Right lung (tissue), 5 donors: Measurements from ENCODE around the gene MSL3. TPM values are rescaled to one million over a fixed set of nuclear protein-coding genes. Genes with fewer than 3 reads are reported as not detected.

Source experiments
- DNase-seq, 2 donors: peaks; one replicate each; pipeline ENCODE4 v3.0.0-alpha.2; 2013
- polyA plus RNA-seq, 5 donors: library from polyadenylated mRNA; unstranded; fragments of 120-200 nt; gene quantifications; one replicate each; pipeline versions ENCODE4 v1.2.1 to v1.2.3, GENCODE V29; 2013; ENCODE audit warnings: inconsistent platforms in 1 of 5, low replicate concordance in 1 of 5; ENCODE audit not compliant: insufficient read length in 5 of 5, insufficient read depth in 1 of 5

Gene MSL3
- polyA plus RNA-seq, 5 donors = 37.6 to 45.2 (median 43.1) TPM

DNA sequence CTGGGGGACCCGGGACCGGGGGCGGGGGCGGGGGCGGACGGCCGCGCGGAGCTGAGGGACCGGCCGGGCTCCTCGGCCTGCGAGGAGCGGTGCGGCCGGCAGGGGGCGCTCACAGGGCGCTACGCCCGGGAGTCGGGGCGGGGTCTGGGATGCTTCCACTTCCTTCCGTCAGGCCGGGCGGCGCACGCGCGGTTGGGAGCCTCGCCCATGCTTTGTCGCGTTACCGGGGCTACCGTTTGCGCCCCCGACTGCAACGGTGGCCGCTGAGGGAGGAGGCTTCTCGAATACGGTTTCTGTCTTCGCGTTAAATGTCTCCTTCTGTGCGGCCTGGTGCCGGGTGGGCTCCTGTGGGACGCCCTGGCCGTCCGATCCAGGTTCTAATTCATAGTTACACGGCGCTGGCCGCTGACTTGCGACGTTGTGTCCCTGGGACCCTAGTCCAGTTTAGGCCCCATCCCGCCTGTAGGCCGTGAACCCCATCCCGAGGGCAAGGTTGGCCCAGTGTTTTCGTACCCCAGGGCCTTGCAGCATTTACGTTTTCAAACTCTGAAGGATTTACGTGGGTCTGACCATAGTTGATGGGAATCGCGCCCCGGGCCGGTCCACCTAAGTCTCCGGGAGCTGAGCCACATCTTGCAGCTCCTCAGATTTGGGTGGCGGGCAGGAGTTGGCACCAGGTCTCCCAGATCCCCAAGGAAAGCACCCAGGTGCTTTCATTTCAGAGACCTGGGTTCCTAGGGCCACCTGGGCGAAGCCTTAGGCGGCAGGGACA lies 549 bp downstream of the MSL3 start:
- peak; percentile 83 for DNase-seq

DNA sequence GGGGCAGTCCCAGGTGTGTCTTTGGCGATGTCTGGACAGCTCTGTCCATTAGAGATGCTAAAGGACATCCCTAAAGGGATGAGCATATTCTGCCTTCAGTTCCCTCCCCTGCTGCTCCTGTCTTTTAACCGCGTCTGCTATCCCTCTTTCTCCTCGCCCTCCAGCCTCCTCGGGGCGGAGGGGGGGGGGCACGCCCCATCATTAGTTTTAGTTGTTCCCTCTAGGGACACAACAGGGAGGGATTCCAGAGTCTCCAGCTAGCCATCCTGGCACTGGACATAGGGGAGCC lies 1.1 kb downstream of the MSL3 start:
- no peak for DNase-seq

DNA sequence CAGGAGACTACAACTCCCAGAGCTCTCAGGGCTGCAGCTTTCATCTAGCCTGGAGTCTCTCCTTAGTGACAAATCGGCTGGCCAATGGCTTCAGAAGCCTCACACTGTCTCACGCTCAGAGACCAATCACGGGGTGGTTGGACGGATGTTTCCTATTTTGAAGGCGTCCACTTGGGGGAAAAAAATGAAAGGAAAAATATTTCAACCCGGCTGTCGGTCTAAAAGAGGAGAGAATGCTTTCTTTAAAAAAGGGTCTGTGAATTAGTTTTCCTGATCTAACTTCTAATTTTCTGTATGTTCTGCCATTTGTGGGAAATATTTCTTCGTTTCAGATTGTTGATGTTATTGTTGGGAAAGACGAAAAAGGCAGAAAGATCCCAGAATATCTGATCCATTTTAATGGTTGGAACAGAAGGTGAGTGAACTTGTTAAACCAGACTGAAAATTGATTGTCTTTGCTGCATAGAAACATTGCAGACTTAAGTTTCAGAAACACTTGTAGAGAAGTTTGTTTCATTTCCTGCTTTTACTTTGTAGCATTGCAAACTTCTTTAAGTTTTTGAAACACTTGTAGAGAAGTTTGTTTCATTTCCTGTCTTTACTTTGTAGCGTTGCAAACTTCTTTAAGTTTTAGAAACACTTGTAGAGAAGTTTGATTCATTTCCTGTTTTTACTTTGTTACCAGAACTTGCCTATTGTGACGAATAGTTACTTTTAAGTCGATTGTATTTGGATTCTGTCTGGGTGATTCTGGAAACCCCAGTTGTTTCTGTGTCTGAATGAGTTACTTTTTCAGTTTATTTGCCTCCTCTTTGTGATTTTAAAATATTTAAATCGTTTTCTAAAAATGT lies 1.6 kb downstream of the MSL3 start:
- peak; percentile 76 to 82 for DNase-seq

DNA sequence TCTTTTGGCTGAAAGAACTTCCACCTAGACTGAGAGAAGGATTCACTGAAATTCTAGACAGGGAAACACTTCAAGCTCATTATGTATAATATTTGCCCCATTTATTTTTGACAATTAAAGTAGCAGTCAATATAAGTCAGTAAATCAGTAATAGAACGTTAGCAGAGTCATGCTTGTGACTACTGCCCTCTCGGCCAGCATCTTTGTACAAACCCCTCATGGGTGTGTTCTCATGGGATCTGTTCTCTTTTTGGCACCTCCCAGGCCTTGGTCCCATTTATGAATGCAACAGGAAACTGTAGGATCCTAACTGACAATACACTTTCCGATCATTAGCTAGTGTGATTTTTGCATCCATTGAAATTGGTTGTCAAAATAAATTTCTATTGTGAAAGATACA lies 2.9 kb downstream of the MSL3 start:
- no peak for DNase-seq

DNA sequence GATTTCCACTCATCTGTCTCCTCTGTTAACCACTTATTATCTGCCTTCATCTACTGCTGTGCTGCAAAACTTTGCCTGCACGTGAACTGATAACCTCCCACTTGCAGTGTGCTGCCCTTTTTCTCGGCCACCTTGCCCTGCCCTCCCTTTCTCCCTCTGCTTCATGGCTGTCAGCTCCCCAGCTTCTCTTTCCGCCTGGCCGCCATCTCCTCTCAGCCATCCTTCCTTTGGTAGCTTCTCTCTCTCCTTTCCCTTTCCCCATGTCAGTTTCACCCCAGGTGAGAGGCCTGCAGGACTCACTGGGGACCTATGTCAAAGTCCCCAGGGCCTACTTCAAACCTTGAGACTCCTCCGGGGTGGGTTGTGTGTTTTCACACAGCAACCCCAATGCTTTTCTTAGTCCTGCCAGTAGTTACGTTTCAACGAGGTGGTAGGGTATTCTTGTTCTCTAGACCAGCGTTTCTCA lies 6.6 kb downstream of the MSL3 start:
- no peak for DNase-seq

DNA sequence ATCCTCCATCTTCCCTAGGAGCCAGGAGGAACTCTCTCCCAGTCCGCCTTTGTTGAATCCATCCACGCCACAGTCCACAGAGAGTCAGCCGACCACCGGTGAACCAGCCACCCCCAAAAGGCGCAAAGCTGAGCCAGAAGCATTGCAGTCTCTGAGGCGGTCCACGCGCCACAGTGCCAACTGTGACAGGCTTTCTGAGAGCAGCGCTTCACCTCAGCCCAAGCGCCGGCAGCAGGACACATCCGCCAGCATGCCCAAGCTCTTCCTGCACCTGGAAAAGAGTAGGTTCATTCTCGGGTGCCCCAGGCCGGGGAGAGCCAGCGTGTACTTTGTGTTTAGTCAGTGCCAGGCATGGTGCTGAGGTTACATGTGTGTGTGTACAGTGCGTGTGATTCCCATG lies 7.4 kb downstream of the MSL3 start:
- no peak for DNase-seq

DNA sequence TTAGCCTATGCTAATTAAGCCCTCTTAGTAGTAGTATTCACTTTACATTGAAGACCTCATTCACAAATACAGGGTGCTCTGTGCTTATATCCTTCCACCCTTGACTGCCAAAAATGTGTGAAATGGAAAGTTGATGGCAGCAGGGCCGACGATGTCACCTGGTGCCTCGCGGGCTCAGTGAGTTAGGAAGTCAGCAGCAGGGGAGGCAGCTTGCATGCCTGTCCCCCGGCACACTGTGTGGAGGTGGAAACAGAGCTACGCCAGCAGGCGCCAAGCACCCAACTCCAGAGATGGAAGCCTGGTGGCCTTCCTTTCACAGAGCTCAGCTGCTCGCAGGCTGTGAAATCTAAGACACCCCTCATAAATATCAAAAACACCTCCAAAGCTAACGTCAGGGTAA lies 8.4 kb downstream of the MSL3 start:
- DNase-seq = no peak

DNA sequence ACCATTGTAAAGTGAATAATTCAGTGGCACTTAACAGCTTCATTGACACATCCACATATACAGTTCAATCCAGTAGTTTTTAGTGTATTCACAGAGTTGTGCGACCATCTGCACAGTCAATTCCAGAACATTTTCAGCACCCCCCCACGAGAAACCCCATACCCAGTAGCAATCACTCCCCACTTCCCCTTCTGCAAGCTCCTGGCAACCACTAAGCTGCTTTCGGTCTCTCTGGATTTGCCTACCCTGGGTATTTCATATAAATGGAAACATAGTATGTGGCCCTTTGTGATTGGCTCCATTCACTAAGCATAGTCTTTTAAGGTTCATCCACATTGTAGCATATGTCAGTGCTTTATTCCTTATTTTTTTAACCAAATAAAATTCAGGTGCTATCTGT lies 10.0 kb downstream of the MSL3 start:
- DNase-seq = no peak

DNA sequence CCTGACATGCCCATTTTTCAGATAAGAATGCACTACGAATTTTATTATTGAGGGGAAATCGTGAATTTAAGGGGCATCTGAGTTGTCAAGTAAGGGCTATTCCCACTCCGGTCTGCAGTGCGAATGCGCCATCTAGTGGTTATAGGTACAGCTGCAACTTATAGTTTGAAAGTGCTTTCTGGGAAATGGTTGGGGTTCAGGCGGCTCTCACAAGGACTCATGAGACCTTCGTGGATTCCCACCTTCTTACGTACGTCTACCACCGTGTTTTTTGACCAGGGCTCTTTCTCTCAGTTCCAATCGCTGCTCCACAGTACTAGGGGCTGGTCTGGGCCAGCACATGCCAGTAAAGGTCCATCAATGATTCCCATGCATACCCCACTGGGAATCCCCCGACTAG lies 12.3 kb downstream of the MSL3 start:
- peak in 1 of 2 donors; percentile 43 for DNase-seq

DNA sequence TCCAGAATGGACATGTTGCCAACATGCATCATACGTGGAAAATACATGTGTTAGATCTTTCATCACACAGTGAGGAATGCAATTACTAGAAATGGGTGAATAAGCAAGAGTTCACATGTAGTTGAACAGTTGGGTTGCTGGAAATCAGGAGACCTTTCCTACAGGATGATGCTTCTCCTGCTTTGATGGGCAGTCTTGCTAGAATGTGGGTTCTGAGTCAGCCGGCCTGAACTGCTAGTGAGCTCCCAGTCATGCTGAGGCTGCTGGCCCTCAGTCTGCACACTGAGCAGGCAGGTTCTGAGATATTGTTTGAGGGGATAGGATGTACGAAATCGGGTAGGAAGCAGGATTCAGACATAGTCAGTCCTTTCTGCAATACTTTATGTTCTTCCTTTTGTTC lies 20.2 kb downstream of the MSL3 start:
- no peak for DNase-seq

DNA sequence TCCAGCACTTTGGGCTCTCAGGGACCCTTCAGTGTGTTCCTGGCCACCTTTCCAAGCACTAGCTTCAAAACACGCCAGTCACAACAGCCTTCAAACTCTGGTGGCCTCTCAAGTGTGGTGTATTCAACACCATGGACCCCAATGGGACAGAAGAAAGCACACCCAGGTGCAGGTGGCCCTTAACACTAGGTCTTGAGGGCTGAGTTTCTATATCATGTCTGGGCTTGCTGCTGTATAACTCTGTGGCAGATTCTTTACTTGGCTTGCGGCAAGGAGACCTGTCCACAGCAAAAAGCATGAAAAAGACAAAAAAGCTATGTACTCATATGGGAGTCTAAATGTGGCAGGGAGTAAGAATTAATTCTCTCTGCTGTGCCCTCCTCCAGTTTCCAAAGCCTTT lies 23.1 kb downstream of the MSL3 start:
- no peak for DNase-seq

DNA sequence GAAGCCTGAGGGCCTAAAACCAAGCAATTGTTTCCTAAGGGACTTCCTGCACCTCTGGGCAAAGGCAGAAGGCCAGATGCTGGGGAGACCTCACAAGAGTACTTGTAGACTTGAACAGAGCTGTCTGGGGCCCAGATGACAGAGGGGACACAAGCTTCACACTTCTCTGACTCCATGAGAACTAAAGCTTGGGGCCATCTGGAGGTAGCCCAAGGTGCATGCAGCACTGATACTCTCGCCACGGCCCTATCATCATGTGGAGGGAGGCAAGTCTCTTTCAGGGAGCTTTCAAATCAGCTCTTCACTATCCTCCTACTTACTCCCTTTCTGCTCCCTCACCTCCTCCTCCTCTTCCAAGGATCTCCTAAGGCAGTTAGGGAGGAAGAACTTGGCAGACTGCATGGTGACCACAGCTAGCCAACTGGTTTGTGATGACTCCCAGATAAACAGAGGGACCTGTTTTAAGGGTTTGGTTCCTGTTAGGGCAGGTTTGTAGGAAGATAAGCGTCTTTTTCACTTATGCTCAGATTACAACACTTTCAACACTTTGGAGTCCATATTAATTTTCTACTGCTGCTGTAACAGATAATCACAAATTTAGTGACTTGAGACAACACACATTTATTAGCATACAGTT lies 23.8 kb downstream of the MSL3 start:
- no peak for DNase-seq

DNA sequence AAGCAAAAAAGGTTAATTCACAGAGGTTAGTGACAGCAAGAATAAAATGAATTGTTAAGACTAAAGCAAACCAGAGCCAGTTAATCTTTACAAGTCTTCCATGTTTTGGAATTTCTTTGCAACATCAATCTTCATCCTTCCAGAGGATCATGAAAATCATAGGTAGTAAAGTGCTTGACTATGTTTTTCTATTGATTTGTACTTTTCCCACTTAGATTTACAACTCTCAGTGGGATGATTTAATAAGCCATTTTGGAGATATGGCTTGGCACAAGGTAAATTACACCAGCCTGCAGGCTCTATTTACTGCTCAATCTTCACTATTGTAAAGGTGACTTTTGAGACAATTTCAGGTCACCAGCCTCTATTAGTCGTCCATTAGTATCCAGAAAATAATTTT lies 26.5 kb downstream of the MSL3 start:
- no peak for DNase-seq

DNA sequence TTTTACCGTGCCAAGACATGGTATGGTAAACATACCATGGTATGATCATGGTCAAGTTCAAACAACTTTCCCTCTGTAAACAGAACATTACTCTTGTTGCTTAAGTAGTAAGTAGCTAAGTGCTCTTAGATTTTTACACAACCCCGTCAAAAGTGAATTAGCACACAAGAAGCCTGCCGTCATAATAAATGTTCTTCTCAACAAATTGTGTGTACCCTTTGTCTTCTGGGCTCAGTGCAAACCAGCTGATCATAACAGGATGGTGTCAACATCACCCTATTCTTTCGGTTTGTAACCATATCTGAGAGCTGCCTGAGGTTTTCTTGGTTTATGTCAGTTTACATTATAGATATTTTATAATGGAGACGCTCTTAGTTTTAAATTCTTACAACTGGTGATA lies 28.8 kb downstream of the MSL3 start:
- no peak for DNase-seq

DNA sequence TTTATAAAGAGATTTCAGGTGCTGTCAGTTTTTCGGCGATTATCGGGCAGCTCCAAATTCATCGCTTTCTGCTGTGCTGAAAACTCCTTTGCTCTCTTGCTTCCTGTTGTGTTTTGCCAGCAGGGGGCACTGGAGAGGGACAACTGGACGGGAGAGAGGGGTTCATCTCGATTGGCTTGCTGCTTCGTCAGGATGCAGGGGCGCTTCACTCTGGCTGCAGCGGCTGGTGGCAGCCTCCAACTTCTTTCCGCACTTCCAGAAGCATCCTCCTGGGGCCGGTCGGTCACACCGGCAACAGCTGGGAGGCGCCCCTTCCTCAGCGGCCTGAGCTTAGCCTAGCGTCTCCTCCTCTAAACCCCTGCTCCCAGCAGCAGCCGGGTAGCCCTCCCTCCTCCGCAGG lies 29.5 kb downstream of the MSL3 start:
- DNase-seq = peak in 1 of 2 donors; percentile 14

DNA sequence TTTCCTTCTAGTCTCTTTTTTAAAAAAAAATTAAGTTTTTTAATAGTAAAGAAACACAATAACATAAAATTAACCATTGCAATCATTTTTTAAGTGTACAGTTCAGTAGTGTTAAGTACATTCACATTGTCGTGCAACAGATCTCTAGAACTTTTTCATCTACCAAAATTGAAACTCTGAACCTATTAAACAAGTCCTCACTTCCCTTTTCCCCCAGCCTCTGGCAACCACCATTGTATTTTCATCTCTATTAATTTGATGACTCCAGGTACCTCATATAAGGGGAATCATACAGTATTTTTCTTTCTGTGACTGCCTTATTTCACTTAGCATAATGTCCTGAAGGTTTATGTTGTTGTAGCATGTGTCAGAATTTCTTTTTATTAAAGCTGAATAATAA lies 31.8 kb downstream of the MSL3 start:
- no peak for DNase-seq

DNA sequence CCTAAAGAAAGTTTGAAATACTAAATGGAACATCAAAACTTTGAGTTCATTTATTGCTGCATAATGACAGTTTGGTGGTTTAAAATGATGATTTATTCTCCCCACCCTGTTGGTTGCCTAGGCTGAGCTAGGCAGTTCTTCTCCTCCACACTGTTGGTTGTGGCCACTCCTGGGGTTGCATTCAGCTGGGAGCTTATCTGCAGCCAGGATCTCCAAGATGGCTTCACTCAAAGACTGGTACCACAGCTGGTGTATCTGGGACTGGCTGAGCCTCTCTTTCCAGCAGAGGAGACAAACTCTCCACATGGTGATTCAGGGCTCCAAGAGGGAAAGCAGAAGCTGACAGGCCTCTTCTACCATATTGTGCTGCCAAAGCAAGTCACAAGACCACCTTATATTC lies 33.1 kb downstream of the MSL3 start:
- no peak for DNase-seq

DNA sequence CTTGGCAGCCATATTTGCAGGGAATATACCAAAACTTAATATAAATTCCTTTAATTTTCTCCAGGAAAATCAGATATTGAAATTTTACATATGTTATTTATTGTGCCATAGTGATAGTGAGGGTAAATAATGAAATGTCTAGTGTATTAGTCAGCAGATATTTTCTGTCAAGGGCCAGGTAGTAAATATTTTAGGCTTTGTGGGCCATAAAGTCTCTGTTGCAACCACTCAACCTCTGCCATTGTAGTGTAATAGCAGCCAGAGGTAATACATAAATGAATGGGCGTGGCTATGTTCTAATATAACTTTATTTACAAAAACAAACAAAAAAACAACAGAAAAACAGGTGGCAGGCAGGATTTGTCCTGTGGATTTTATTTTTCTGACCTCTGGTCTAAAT lies 33.5 kb downstream of the MSL3 start:
- DNase-seq = no peak

DNA sequence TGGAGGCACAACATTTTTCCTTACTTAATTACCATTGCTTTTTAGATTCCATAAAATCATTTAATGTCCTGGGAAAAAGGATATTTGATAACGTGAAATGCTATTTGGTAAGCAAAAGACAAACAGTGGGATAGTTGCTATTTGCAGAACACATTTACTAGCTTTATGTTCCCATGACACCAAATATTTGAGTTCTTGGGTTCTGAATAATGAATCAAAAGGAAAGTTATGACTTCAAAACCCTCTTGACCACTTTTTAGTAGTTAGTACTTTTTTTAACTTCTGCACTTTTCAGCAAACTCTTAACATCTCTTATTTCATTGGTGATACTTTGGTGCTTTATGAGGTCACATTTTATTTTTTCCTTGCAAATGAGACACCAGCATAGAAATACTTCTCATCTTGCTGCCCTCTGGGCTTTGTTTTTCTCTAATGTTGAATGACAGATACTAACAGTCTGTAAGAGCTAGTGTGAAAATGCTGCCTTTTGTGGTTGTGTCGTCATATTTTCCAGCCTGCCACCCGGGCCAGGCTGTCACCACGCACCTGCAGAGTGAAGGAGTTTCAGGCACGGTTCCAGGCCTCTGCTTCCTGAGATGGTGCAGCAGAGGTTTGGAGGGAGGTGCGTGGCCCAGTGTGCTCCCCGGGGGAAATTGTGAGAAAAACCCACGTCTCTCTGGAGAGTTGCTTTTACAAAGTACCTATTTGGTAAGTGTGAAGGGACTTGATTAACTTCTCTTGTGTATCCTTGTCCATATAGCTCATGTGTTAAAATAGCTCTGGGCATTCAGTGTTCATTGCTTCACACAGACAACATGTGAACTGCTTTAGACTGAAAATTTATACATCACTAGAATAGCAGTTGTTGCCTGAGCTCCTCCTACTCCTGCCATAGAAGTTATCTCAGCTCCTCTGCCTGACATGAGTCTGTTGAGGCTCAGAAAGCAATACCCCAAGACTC lies 34.7 kb downstream of the MSL3 start:
- no peak for DNase-seq

DNA sequence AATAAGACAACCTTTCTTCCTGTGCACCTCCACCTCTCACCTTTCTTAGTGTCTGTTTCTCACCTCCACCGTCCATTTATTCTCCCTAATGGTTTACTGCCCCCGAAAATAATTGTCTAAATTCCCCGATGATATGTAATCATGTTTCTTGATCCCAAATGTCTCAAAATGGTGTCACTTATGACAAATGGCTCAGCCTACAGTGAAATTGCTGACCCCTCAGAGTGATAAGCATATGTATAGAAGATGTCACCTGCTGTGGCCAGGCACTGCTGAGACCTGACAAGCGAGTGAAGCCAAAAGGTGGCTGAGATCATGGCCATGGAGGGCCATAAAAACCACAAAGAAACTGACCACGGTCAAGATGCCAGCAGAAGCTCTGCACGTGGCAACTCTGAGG lies 35.7 kb downstream of the MSL3 start:
- no peak for DNase-seq

DNA sequence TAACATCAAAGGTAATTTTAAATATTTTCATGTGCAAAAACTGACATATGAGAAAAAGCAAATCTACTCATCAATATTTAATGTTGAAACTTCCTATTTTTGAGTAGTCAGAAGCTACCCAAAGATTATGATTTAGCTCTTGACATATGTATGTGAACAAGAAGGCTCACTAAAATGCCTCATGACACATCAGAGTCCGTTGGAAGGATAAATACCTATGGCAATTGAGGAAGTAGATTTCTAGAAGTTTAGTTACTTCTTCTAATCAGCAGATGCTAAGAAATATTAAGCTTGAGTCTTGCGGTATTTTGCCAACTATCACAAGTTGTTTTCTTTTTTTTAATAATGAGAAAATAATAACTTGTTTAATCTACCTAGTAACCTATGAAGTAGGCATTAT lies 55.3 kb downstream of the MSL3 start:
- DNase-seq = no peak
